A673 (cell line): ENCODE measurements around the gene NAP1L5. TPM values are rescaled to one million over a fixed set of nuclear protein-coding genes. Genes with fewer than 3 reads are reported as not detected.

ENCODE experiments used
- BruUV-seq: library from RNA; stranded (reverse); fragments of 400-500 nt; replicated peaks from 2 replicates; lab custom pipeline; 2021; lab: Mats Ljungman, UMichigan
- CTCF ChIA-PET: fragments of 300-600 bp; sonication (Branson Sonifier 250); formaldehyde crosslinking; loops from one replicate; lab custom pipeline; 2022; ENCODE audit warnings: antibody characterized with exemption; lab: Charles Lee
- POLR2A ChIA-PET: fragments of 300-600 bp; sonication (Branson Sonifier 250); formaldehyde crosslinking; loops from one replicate; lab custom pipeline; 2022; ENCODE audit warnings: antibody characterized with exemption; ENCODE audit not compliant: low non-redundant PET; lab: Charles Lee
- DNase-seq: peaks from one replicate; pipeline ENCODE4 v3.0.0-alpha.2; 2015; ENCODE audit warnings: low spot score
- H3K27ac ChIP-seq: fragments of 200-600 bp; sonication (generic); 2 replicates; pipeline ENCODE4 v1.5.1; 2016; ENCODE audit warnings: mixed run types, low read depth, mild to moderate bottlenecking, mixed read lengths, antibody characterized with exemption, low read length; ENCODE audit not compliant: poor library complexity, severe bottlenecking
- H3K27me3 ChIP-seq: fragments of 200-600 bp; sonication (generic); replicated peaks from 2 replicates; pipeline ENCODE4 v1.6.1; 2017; ENCODE audit warnings: mixed run types, low read depth, mild to moderate bottlenecking, mixed read lengths, antibody characterized with exemption, low read length; ENCODE audit not compliant: insufficient read depth, poor library complexity
- H3K36me3 ChIP-seq: fragments of 200-600 bp; sonication (generic); 2 replicates; pipeline ENCODE4 v1.6.1; 2016; ENCODE audit warnings: mixed run types, mild to moderate bottlenecking, mixed read lengths, antibody characterized with exemption, low read length; ENCODE audit not compliant: insufficient read depth, poor library complexity, severe bottlenecking
- H3K4me1 ChIP-seq: fragments of 200-600 bp; sonication (generic); 2 replicates; pipeline ENCODE4 v1.6.1; 2017; ENCODE audit warnings: mixed run types, mild to moderate bottlenecking, mixed read lengths, antibody characterized with exemption, low read length; ENCODE audit not compliant: insufficient read depth, poor library complexity, severe bottlenecking
- H3K4me3 ChIP-seq: fragments of 200-600 bp; sonication (generic); 2 replicates; pipeline ENCODE4 v1.5.1; 2016; ENCODE audit warnings: low read depth, mixed run types, mild to moderate bottlenecking, mixed read lengths, low read length; ENCODE audit not compliant: poor library complexity, severe bottlenecking
- H3K9me3 ChIP-seq: fragments of 200-600 bp; sonication (generic); 2 replicates; pipeline ENCODE4 v1.6.1; 2016; ENCODE audit warnings: mixed run types, low read depth, mild to moderate bottlenecking, mixed read lengths, antibody characterized with exemption, low read length; ENCODE audit not compliant: poor library complexity, severe bottlenecking
- EZH2 ChIP-seq: fragments of 200-600 bp; sonication (generic); IDR thresholded peaks from 2 replicates; pipeline ENCODE4 v1.6.1; 2017; ENCODE audit warnings: borderline replicate concordance, low read depth, mild to moderate bottlenecking, mixed read lengths, antibody characterized with exemption, low read length; ENCODE audit not compliant: poor library complexity, severe bottlenecking
- intact Hi-C: fragments of 100-400 bp; cut with micrococcal nuclease; formaldehyde crosslinking; loops from one replicate; pipeline ENCODE4 v1.10.0; 2022; ENCODE audit not compliant: unreplicated experiment
- total RNA-seq: library from RNA; stranded (reverse); gene quantifications from 2 replicates; pipeline ENCODE4 v1.2.3, GENCODE V29; 2021
- TF ChIP-seq, protein P1 (sequence below): fragments of 300-800, 200-600 bp; sonication (generic); conservative IDR thresholded peaks from 2 replicates; pipeline ENCODE4 v1.5.1; 2017; ENCODE audit warnings: low read depth, mild to moderate bottlenecking, antibody characterized with exemption, low read length, moderate library complexity, mixed read lengths

Gene NAP1L5
- total RNA-seq, 1 experiment from 2014 or later, result not detected

DNA sequence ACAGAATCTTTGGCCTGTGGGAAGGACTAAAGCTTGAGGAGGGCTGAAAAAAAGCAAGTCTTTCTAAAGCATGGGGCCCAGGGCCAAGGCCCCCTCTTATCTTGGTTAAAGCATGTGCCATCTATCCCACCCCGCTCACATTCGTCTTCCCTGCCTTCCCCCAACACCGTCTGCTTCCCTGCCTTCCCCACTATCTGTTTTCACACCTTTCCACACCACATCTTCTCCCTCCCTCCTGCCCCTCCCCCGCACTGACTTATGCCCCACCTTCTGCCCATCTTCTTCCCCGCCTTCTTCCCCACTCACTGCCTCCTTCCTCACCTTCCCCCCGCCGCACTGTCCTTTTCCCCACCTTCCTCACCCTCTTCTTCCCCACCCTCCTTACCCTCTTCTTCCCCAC lies 890 bp upstream of the NAP1L5 start:
- TF ChIP-seq, protein P1, sequence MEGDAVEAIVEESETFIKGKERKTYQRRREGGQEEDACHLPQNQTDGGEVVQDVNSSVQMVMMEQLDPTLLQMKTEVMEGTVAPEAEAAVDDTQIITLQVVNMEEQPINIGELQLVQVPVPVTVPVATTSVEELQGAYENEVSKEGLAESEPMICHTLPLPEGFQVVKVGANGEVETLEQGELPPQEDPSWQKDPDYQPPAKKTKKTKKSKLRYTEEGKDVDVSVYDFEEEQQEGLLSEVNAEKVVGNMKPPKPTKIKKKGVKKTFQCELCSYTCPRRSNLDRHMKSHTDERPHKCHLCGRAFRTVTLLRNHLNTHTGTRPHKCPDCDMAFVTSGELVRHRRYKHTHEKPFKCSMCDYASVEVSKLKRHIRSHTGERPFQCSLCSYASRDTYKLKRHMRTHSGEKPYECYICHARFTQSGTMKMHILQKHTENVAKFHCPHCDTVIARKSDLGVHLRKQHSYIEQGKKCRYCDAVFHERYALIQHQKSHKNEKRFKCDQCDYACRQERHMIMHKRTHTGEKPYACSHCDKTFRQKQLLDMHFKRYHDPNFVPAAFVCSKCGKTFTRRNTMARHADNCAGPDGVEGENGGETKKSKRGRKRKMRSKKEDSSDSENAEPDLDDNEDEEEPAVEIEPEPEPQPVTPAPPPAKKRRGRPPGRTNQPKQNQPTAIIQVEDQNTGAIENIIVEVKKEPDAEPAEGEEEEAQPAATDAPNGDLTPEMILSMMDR, result no peak
- no peak for TF ChIP-seq EZH2
- POLR2A ChIA-PET, result no interaction called here
- CTCF ChIA-PET, result no interaction called here

GRCh38 chr4:88697141-88697540 lies 488 bp downstream of the NAP1L5 start:
- Histone ChIP-seq H3K9me3 (no peaks in the 10 kb centered on the region), H3K27ac (no peak overlapping the region), H3K27me3 (no peaks in the 10 kb centered on the region), H3K36me3 (no peaks in the 10 kb centered on the region), H3K4me3 (no peak overlapping the region), H3K4me1 (no peaks in the 10 kb centered on the region)
- BruUV-seq, result no TSS peak
- POLR2A ChIA-PET, result no interaction called here
- no peak for DNase-seq
- intact Hi-C loops, result no loop called here
- TF ChIP-seq EZH2, result no peak
- TF ChIP-seq, protein P1, result no peak
- CTCF ChIA-PET, result no interaction called here

More for the DNA sequence above, 890 bp upstream of the NAP1L5 start:
- no peaks in the 10 kb centered on the region for H3K36me3 ChIP-seq
- no peaks in the 10 kb centered on the region for H3K27me3 ChIP-seq
- no peaks in the 10 kb centered on the region for H3K4me1 ChIP-seq
- no peak overlapping the region for H3K4me3 ChIP-seq
- no peak overlapping the region for H3K27ac ChIP-seq
- no peaks in the 10 kb centered on the region for H3K9me3 ChIP-seq
- no TSS peak for BruUV-seq
- no peak for DNase-seq
- intact Hi-C loops, result no loop called here

DNA sequence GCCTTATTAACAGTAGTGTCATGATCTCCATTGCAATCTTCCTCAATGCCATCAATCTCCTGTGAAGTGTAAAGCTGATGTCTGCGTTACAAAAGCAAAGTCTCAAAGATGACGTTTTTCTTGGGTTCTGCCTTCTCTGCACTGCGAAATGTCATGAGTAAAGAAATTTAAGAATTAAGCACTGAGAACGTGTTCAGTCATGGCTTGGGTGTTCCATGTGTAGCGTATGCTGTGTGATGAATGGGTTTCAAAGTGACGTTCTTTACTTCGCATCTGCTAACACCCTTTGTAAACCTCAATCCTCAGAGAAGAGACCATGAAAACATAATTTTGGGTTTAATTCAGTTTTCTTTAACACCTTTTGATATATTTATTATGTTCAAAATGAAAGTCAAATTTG lies 999 bp downstream of the NAP1L5 start:
- intact Hi-C loops, result no loop called here
- Histone ChIP-seq H3K9me3 (no peaks in the 10 kb centered on the region), H3K27me3 (no peaks in the 10 kb centered on the region), H3K4me1 (no peaks in the 10 kb centered on the region), H3K36me3 (no peaks in the 10 kb centered on the region), H3K4me3 (no peak overlapping the region), H3K27ac (no peak overlapping the region)
- TF ChIP-seq, protein P1, result no peak
- no peak for TF ChIP-seq EZH2
- no TSS peak for BruUV-seq
- POLR2A ChIA-PET, result no interaction called here
- CTCF ChIA-PET, result no interaction called here
- no peak for DNase-seq
